ENCODE data around the gene IDH3A.

GRCh38 chr15:78168608-78169007 is 19.4 kb downstream of the IDH3A start:
- TF ChIP-seq CTCF (IDR thresholded peaks at IDR 0.05) (no peak), EZH2 (IDR thresholded peaks at IDR 0.05) (no peak)

Measured in neural progenitor cell (in vitro differentiated cells).